ENCODE measurements around the gene DPM1. TPM values are rescaled to one million over a fixed set of nuclear protein-coding genes. Genes with fewer than 3 reads are reported as not detected.

Gene DPM1
- total RNA-seq: 31.7 TPM

DNA sequence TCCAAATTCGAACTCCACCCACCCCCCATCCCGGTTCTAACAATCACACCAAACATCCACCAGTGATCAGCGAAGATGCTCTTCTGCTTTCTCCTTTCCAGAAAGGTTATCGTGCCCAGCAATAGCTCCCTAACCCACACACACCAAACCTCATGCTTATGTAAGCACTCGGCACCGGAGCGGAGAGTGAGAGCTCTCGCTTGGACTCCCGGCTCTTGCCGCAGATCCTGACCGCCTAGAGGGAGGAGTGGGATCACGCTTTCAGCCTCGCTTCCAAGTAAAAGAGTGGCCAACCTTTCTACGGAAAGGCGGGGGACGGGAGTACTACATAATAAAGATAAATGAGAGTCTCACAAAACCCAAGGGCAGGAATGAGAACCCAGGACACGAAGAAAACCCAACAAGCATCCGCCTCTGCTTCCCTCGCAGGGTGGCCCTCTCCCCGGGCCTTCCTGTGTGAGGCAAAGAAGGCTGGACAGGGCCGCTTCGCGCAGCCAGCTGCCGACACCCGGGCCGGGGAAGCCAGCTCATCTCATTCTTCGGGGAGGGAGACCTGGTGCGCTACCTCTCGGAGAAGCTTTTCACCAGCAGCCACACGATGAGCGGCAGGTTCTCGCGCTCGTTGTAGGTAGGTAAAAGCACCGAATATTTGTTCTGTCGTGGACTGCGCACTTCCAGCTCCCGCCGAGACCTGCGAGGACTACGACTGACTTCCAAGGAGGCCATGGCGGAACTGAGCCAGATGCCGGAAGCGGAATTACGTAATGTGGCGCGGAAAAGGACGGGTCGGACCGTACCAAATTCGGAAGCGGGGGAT lies at the start of gene DPM1:
Gene DPM1, minus strand, starts transcription at position 735 of the 817 bp plus-strand sequence. Its CDS starts 9 bp downstream, at position 726.
- DNase-seq (ENCODE audit: low spot score): peak; percentile 92

DNA sequence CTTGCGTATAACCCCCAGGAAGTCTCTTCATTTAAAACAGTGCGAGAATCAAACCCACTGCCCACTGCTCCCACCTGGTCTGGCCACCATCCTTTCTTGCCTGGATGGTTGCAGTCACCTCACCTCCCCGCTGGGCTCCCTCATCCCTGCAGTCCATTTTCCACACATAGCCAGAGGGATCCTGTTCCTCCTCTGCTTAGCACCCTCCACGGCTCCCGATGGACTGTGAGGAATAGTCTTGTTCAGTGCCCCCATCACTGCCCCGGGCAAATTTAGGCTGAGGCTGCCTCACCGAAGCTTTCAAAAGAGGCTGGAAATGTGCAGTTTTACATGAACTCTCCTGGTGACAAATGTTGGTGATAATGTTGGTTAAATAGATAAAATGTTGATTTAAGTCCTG lies 46.9 kb upstream of the DPM1 start:
- DNase-seq (ENCODE audit: low spot score): no peak

DNA sequence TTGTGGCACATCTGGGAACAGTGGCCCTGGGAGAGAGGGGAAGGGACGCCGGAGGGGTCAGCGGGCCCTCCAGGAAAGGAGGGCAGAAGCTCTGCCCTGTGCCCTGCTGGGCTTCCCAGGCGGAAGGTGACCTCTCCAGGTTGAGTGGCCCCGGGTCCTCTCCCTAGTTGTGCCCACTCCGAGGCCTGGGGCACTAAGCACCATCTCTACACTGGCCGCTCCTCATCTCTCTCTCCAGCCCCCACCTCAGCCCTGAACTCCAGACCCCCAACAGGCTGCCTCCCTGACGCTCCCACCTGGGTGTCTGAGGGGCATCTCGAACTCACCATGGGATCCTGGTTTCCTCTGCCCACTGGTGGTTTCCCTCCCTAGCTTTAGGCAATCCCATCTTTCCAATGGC lies 46.4 kb upstream of the DPM1 start:
- DNase-seq (ENCODE audit: low spot score): no peak

DNA sequence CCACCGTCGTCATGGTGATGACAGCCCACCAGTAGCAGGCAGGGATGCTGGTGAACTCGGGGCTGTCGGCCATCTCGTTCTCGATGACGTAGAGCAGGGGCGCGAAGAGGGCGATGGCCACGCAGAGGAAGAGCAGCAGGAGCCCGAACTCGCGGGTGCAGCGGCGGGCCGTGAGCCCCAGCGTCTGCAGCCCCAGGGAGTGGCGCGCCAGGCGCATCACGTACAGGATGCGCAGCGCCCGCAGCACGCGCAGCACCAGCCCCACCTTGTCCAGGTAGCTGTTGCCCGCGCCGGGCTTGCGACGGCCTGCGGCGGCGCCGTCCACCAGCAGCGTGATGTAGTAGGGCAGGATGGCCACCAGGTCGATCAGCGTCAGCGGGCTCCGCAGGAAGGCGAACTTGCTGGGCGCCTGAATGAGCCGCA lies 46.0 kb upstream of the DPM1 start:
- DNase-seq (ENCODE audit: low spot score): no peak

DNA sequence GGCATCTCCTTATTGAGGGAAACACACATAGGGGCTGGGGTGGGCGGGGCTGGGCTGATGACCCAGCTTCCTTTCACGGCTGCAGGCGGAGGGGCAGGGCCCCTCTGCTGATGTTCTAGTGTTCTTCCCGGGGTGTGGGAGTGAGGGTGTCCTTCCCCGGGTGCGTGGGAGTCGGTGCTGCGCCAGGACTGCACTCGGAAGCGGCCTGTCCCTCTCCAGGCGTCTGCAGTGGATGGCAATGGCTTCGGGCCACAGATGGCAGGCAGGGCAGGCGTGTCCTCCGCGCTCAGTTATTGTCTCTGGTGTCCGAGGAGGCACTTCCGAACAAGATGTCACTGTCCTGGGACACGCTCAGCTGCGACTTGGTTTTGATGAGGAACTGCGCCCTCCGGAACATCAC lies 45.4 kb upstream of the DPM1 start:
- DNase-seq (ENCODE audit: low spot score): no peak

DNA sequence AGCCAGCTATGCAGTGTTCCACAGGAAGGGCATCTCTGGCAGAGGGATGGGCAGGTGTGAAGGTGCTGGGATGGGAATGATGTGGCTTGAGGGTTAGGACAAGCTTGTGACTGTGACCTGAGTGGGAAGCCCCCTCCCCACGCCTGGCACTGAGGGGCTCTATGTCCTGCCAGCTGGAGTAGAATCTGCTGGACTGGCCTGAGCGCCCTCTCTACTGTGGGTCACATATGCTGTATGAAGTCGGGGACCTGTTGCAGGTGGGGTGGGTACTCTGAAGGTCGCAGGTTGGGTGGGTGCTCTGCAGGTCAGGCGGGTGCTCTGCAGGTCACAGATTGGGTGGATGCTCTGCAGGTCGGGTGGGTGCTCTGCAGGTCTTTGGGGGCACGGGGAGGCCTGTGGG lies 44.3 kb upstream of the DPM1 start:
- DNase-seq (ENCODE audit: low spot score): no peak

DNA sequence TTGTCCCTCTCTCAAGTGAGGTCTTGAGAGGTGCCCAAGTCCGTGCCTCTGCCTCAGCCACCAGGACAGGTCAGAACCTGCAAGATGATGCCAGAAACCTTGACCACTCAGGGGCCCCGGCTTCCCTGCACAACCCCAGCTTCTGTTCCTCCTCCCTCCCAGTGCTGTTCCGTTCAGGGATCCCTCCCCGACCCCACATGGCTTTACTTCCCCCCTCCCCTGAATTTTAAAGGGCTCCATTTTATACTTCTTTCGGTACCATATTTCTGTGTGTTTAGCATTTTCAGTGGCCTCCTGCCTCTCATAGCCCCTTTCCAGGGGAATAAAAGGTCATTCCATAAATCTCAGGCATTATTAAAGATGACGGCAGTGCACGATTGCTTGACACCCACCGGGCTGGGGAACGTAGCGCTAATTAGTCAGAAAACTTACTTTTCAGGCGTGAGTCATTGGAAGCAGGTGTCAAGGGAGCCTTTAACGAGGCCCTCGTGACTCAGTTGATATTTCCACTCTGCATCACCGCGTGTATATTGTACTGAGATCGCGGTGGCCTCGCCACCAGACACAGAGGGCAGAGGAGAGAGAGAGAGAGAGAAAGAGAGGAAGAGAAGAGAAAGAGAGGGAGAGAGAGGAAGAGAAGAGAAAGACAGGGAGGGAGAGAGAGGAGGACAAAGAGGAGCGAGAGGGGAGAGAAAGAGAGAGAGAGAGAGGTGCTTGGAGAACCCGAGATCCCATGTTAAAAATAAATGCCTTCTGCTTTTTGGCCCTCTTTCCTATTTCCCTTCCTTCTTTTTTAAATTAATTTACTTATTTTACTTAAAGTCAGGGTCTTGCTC lies 43.3 kb upstream of the DPM1 start:
- DNase-seq (ENCODE audit: low spot score): no peak

DNA sequence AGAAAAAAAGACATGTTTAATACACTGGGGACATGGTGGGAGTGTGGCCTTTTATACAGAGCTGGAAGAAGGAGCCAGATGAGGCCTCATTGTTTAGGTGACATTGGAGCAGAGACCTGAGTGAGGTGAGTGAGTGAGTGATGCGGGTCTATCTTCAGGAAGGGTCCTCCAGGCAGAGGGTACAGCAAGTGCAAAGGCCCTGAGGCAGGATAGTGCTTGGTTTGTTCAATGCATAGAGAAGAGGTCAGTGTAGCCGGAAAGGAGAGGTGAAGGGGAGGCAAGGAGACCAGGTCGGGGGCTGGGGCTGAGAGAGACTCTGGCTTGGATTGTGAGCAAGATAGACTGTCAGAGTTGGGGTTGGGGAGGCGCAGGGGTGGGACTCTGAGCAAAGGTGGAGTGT lies 41.0 kb upstream of the DPM1 start:
- no peak for DNase-seq (ENCODE audit: low spot score)

DNA sequence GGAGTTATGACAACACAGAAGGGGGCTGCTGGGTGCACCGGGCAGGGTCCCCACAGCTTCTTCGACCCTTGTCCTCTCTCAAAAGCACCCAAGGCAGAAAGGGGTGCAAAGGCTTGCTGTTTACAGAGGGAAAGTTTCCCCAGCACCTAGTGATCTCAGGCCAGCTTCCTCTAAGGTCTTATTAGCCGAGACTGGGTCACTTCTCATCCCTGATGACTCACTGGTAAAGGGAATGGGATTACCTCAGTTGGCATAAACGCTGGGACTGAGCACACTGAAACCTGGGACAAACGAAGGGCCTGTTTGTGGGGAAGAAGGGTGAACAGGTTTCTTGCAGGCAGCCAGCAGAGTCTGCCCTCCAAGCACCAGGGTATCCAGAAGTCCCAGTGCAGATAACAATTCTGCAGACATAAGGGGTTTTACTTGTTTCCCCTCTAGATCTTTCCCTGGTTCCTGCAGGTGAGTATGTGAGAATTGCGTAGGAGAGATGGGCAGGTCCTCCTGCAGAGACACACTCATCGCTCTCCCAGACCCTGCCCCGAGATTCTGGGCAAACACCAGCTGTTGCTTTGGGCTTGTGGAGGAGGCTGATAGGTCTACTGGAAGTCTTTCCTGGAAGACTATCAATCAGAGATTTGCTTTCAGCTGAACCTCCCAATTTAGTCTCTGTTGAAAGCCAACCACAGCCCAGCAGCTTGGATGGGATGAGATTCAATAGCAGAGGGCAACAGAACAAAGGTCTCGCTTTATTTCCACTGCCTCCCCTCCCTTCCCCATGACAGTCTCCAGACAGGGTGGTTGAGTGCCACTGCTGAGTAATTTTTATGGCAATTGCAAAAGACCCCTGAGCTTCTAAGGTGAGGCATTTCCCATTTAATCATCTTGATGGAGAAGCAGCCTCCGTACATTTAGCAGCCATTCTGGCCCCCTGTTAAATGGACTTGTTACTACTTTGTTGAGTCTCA lies 38.9 kb upstream of the DPM1 start:
- no peak for DNase-seq (ENCODE audit: low spot score)

DNA sequence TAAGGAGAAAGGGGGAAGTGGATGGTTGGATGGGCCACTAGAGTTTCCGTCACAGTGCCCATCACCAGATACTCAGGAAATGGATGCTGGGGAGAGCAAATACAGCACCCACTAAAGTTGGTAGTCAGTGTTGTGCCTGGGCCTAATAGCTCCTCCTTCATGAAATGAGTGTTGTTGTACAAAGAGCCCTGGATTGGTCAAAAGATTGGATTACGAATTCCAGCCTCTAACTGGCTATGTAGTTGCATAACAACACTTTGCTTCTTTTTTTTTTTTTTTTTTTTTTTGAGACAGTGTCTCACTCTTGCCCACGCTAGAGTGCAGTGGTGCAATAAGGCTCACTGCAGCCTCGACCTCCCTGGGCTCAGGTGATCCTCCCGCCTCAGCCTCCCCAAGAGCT lies 37.2 kb upstream of the DPM1 start:
- DNase-seq (ENCODE audit: low spot score): no peak

DNA sequence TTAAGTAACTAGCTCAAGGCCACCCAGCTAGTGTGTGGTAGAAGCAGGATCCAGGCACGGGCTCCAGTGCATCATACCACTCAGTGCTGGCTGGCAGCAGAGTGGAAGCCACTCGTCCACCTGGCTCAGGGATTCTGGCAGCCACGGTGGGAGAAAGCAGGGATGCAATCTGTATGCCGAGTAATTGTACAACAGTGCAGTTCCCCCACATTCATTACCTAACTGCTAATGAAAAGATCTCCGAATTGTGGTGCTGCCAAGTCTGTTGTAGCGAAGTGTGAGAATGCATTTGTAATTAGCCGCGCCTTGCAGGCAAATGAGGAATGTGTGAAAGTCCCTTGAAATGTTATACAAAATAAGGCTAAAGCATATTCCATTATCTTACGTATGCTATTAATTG lies 35.5 kb upstream of the DPM1 start:
- no peak for DNase-seq (ENCODE audit: low spot score)

DNA sequence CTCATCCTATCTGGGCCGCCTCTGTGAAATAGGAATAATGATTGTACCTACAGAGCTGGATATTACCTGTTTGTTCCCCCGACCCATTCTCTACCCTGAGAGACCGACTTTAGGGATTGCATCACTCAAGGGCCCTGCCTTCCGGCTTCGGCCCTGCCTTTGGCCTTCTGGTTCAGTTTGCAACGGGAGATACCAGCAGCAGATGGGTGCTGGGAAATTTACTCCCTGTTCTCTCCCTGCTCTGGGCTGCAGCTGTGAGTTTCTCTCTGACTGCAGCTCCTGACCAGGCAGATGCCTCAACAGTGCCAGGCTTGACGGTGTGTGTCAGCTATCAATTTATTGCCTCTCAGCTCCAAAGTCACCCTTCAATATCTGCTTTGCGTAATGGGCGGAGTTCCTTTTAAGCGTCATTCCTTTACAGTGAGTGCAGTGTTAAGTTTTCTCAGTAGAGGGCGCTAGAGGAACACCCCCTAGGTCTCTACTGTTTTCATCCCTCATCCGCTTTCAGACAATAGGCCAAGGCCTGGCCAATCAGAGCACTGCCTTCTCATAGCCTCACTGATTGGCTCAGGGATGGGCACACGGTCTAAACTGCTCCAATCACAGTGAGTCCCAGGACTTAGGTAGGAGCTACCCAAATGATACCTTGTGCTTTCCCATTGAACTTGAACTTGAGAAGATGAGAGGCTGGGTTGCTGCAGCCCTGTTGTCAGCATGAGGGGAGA lies 34.6 kb upstream of the DPM1 start:
- DNase-seq (ENCODE audit: low spot score): peak; percentile 44

DNA sequence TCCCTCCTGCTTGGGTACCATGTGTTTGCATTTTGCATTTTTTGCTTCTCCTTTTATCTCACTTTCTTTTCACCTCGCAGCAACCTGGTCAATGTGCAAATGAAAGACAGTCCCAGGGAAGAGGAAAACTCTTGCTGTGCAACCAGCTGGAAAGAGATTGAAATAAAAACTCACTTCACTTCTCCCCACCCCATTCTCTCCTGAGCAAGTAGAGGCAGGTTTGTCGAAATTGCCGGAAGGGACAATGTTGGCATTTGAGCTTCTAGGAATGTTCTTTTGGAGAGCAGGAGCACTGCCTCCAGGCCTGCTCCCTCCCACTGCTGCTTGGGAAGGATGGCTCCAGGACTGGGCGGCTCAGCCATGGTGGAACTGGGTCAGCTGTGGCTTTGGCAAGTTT lies 34.0 kb upstream of the DPM1 start:
- no peak for DNase-seq (ENCODE audit: low spot score)

DNA sequence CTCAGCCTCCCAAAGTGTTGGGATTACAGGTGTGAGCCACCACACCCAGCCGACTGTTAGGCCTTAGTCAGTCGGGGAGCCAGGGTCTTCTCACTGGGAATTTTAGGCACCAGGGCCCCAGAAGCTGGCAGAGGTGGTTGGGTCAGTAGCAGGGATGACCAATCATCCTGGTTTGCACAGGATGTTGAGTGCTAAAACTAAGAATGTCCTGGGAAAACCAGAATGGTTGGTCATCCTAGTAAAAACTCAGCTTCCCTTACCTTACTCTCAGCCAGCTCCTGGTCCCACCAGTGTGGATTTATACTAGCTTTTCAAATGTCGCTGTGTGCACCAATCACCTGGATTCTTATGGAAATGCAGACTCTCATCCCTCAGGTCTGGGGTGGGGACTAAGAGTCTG lies 32.7 kb upstream of the DPM1 start:
- DNase-seq (ENCODE audit: low spot score): no peak

DNA sequence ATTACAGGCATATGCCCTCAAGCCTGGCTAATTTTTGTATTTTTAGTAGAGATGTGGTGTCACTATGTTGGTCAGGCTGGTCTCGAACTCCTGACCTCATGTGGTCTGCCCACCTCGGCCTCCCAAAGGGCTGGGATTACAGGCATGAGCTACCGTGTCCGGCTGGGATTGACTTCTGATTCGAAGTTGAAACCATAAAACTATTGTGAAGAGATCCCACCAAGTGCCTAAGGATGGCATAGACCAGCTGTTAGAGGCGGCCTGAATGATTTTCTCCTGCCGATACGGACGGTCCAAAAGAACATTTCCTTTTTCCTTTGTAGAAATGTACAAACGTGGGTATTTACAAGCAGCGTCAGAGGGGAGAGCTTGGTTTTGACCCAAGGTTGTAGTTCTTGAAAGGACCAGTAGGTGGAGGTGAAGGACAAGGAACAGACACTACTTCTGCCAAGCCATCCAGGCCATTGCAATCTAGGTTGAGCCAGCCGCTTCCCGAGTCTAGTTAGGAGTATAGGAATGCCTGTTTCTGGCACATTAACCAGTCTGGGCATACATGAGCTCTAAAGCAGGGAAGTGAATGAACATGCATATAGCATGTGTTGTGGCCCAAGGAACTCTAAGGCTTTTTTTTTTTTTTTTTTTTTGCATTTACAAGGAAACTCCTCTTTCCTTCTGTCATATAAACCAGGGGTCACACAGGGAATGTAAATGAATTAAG lies 29.3 kb upstream of the DPM1 start:
- peak; percentile 79 for DNase-seq (ENCODE audit: low spot score)

DNA sequence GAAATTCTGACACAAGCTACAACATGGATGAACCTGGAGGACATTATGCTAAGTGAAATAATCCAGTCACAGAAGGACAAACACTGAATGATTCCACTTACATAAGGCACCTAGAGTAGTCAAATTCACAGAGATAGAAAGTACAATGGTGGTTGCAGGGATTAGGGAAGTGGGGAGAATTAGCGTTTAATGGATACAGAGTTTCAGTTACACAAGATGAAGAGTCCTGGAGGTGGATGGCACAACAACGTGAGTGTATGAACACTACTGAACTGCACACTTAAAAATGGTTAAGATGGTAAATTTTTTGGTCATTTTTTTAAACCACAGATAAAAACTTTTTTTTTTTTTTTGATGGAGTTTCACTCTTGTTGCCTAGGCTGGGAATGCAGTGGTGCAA lies 25.0 kb upstream of the DPM1 start:
- DNase-seq (ENCODE audit: low spot score): no peak

DNA sequence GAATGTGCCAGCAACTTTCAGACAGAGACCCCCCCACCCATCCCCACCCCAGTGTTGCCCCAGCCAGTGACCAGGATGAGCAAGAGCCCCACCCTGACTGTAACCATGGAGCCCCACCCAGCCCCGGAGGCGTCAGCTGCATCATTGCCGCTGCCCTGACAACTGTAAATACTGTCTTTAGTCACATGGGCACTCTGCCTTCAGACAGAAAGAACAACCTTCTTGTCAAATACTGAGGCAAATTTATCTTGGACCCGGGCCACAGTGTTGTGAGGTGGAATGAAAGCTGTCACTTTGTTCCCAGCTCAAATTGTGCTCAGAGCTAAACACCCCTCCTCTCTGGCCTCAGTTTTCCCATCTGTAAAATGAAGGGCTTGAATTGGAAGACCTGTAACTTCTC lies 24.0 kb upstream of the DPM1 start:
- DNase-seq (ENCODE audit: low spot score): no peak

DNA sequence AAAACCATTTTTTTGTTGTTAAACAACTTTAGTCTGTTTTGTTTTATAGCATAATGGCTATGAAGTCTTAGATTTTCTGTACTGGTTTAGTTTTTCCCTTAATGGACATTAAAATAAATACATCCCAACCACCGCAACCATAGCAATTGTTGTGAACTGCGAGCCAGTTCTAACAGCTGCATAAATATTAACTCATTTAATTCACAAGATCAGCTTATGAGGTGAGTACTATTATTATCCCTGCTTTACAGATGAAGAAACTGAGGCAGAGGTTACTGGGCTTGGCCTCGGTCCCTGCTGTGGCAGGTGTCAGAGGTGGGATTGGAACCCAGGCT lies 23.3 kb upstream of the DPM1 start:
- DNase-seq (ENCODE audit: low spot score): no peak

DNA sequence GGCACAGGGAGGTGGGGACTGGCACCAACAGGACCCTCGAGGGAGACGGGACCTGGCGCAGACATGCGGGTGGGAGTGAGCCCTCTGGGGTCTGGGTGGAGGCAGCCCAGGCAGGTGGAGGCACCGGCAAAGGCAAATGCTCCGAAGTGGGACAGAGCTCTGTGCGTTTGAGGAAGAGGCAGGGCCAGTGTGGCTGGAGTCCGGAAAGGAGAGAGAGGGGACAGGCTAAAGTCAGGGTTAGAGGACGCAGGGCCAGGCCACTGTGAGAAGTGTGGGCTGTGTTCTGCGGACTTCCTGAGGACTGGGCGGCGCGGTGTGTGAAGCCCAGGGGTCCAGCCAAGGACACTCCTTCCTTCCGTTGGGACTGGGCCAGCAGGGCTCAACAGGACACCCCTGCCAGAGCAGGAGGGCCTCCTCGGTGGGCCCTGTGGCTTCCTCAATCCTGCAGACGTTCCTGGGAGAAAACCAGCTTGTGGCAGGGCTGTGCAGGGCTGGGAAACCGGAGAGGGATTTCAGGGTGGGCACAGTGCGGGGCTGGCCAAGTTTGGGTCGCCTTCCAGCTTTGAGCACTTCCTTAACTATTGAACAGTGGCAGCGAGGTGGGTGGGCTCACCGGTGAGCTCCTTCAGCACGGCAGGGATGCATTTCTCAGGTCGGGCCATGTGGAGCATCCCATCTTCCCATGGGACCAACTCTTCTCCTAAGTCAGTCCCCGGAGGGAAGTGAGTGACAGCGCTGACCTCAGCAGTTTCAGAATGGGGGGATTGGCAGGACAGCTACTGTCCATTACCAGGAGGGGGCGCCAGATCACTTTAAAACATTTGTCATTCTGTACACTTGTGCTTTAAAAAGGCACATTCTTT lies 22.8 kb upstream of the DPM1 start:
- peak; percentile 27 for DNase-seq (ENCODE audit: low spot score)
